Measurements from ENCODE around the gene ARHGAP24.

- TF ChIP-seq CTCF (IDR thresholded peaks at IDR 0.05; ENCODE audit: insufficient read depth, low read length, poor library complexity, severe bottlenecking) (no peak), EZH2phosphoT487 (conservative IDR thresholded peaks at IDR 0.05; ENCODE audit: low read length) (no peak)
Observed at GRCh38 chr4:85755285-85755684, 280.3 kb downstream of the ARHGAP24 start.
